GM19023 (cell line): ENCODE results near the gene THRB.
A peak's percentile ranks its signal among the peaks of the same experiment; 100 is the strongest.

Experiments used
- ATAC-seq: cut with Tn5 transposase; IDR thresholded peaks from one replicate; pipeline ENCODE4 v1.9.1; 2021; ENCODE audit warnings: mild to moderate bottlenecking, moderate library complexity; ENCODE audit not compliant: unreplicated experiment

Gene THRB

GRCh38 chr3:24157106-24157505 lies 337.5 kb downstream of the THRB start:
- ATAC-seq: no peak

- no peak for ATAC-seq
Observed at GRCh38 chr3:24156466-24156865, 338.2 kb downstream of the THRB start.

GRCh38 chr3:24155276-24155675 lies 339.4 kb downstream of the THRB start:
- no peak for ATAC-seq

- no peak for ATAC-seq
Observed at GRCh38 chr3:24154781-24155180, 339.9 kb downstream of the THRB start.

GRCh38 chr3:24154013-24154695 lies 340.5 kb downstream of the THRB start:
- ATAC-seq: peak; percentile 79

GRCh38 chr3:24151594-24151993 lies 343.1 kb downstream of the THRB start:
- ATAC-seq: no peak

- ATAC-seq: no peak
Observed at GRCh38 chr3:24149032-24149431, 345.6 kb downstream of the THRB start.

- ATAC-seq: no peak
Observed at GRCh38 chr3:24145981-24146822, 348.4 kb downstream of the THRB start.

- no peak for ATAC-seq
Observed at GRCh38 chr3:24145481-24145880, 349.2 kb downstream of the THRB start.

GRCh38 chr3:24142127-24142526 lies 352.5 kb downstream of the THRB start:
- ATAC-seq: no peak

- ATAC-seq: no peak
Observed at GRCh38 chr3:24141548-24141947, 353.1 kb downstream of the THRB start.

- ATAC-seq: no peak
Observed at GRCh38 chr3:24139463-24140412, 354.9 kb downstream of the THRB start.

- no peak for ATAC-seq
Observed at GRCh38 chr3:24138876-24139256, 355.8 kb downstream of the THRB start.

- ATAC-seq: no peak
Observed at GRCh38 chr3:24137958-24138875, 356.4 kb downstream of the THRB start.

GRCh38 chr3:24137334-24137733 lies 357.3 kb downstream of the THRB start:
- ATAC-seq: no peak

GRCh38 chr3:24136624-24137310 lies 357.9 kb downstream of the THRB start:
- no peak for ATAC-seq

- no peak for ATAC-seq
Observed at GRCh38 chr3:24135280-24135679, 359.4 kb downstream of the THRB start.

GRCh38 chr3:24133942-24134341 lies 360.7 kb downstream of the THRB start:
- no peak for ATAC-seq

GRCh38 chr3:24133436-24133835 lies 361.2 kb downstream of the THRB start:
- ATAC-seq: no peak

- no peak for ATAC-seq
Observed at GRCh38 chr3:24129549-24129948, 365.1 kb downstream of the THRB start.
